Measurements from ENCODE around the gene TBC1D10B. TPM values are rescaled to one million over a fixed set of nuclear protein-coding genes. Genes with fewer than 3 reads are reported as not detected.

The TBC1D10B gene
- total and polyA plus RNA-seq, 8 donors = 29.5 to 43.7 (median 34.4) TPM

DNA sequence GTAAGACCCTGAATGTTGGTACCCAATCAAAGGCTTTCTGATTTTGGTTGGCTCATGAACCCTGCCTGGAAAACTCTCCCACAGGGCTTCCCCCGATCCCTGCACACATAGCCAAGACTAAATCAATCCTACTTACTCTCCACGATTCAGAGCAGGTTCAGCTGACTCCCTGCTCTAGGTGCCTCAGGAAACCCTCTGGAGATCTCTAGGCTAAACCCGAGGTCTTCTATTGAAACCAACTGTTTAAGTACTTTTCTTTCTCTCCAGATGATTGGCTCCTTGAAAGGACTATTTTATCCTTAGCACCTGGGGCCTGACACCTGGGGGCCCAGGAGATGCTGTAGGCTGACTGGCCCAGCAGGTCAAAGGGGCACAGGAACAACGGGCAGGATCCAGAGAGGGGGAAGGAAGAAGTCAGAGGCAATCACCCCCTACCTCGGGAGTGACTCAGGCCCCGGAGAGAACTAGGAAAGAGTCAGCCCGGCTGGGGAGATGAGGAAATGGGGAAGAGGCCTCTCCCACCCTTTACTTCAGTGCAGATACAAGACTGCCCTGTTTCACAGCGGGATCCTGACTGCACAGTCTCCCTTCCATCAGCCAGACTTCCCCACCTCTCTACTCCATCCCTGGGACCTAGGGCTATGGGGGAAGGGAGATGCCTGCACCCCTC lies 2.0 kb downstream of the TBC1D10B start:
- DNase-seq = peak in 1 of 4 donors; percentile 62
- Histone ChIP-seq H3K4me3 (peak overlapping the region; percentile 76 to 93), H3K9me3 (no peaks in the 10 kb centered on the region), H3K36me3 (peaks cover 0 to 36% of the 10 kb centered on the region in 2 donors), H3K27ac (peak overlapping the region in 1 of 2 donors; percentile 83), H3K4me1 (peaks cover 4 to 42% of the 10 kb centered on the region in 2 donors), H3K27me3 (no peaks in the 10 kb centered on the region)
- no peak for ATAC-seq
- TF ChIP-seq CTCF (IDR thresholded peaks at IDR 0.05) = no peak
- intact Hi-C loops (cut with DNase I) = no loop called here

GRCh38 chr16:30367349-30368009 lies 2.8 kb downstream of the TBC1D10B start:
- ATAC-seq (no peak), DNase-seq (no peak)
- Histone ChIP-seq H3K4me1 (peaks cover 4 to 42% of the 10 kb centered on the region in 2 donors), H3K27ac (peak overlapping the region in 1 of 2 donors; percentile 83), H3K9me3 (no peaks in the 10 kb centered on the region), H3K4me3 (peak overlapping the region; percentile 76 to 93), H3K36me3 (peaks cover 0 to 44% of the 10 kb centered on the region in 2 donors), H3K27me3 (no peaks in the 10 kb centered on the region)
- TF ChIP-seq CTCF (IDR thresholded peaks at IDR 0.05) = no peak
- intact Hi-C loops (cut with DNase I) = no loop called here

DNA sequence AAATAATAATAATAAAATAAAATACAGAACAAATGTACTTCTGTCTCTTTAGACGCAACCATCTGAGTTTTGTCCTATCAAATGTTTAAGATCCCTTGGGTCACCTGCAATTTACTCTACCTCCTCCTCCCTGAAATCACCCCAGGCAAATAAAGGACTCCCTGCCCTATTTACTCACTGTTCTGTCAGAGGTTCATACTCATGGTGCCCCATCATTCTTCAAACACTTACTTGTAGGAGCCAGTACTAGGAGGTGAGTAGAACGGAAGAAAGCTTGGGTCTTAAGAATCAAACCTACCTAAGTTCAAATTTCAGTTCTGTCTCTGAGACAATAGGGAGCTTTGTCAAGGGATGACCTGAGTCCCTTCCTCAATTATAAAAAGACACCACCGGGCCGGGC lies 3.8 kb downstream of the TBC1D10B start:
- no peak for ATAC-seq
- no peaks in the 10 kb centered on the region for H3K9me3 ChIP-seq
- peaks cover 0 to 54% of the 10 kb centered on the region in 2 donors for H3K36me3 ChIP-seq
- no peaks in the 10 kb centered on the region for H3K27me3 ChIP-seq
- intact Hi-C loops (cut with DNase I) = no loop called here
- no peak for DNase-seq
- no peak for TF ChIP-seq CTCF (IDR thresholded peaks at IDR 0.05)
- H3K27ac ChIP-seq = no peak overlapping the region
- no peak overlapping the region for H3K4me3 ChIP-seq
- peaks cover 4 to 39% of the 10 kb centered on the region in 2 donors for H3K4me1 ChIP-seq

- Histone ChIP-seq H3K27ac (no peak overlapping the region), H3K27me3 (no peaks in the 10 kb centered on the region), H3K4me3 (no peak overlapping the region), H3K9me3 (no peaks in the 10 kb centered on the region), H3K36me3 (peaks cover 0 to 67% of the 10 kb centered on the region in 2 donors), H3K4me1 (peaks cover 4 to 34% of the 10 kb centered on the region in 2 donors)
- DNase-seq = no peak
- ATAC-seq = no peak
- intact Hi-C loops (cut with DNase I) = no loop called here
- no peak for TF ChIP-seq CTCF (IDR thresholded peaks at IDR 0.05)
Observed at GRCh38 chr16:30365200-30365599, 5.1 kb downstream of the TBC1D10B start.

DNA sequence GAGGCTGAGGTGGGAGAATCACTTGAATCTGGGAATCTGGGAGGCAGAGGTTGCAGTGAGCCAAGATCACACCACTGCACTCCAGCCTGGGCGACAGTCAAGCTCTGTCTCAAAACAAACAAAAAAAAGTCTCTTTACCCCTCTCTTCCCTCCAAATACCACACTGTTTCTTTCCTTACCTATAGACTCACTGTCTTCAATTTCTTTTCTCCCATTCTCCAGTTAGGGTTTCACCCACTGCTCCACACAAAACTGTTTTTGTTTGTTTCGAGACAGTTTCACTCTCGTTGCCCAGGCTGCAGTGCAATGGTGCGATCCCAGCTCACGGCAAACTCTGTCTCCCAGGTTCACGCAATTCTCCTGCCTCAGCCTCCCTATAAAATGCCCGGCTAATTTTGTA lies 9.1 kb downstream of the TBC1D10B start:
- ATAC-seq (no peak), DNase-seq (no peak)
- intact Hi-C loops (cut with DNase I) = no loop called here
- Histone ChIP-seq H3K9me3 (no peaks in the 10 kb centered on the region), H3K27me3 (no peaks in the 10 kb centered on the region), H3K4me1 (peaks cover 0 to 17% of the 10 kb centered on the region in 2 donors), H3K27ac (no peak overlapping the region), H3K36me3 (peaks cover 0 to 95% of the 10 kb centered on the region in 2 donors), H3K4me3 (no peak overlapping the region)
- TF ChIP-seq CTCF (IDR thresholded peaks at IDR 0.05) = no peak
